ENCODE measurements around the gene DCD.
A peak's percentile ranks its signal among the peaks of the same experiment; 100 is the strongest.

DCD gene

DNA sequence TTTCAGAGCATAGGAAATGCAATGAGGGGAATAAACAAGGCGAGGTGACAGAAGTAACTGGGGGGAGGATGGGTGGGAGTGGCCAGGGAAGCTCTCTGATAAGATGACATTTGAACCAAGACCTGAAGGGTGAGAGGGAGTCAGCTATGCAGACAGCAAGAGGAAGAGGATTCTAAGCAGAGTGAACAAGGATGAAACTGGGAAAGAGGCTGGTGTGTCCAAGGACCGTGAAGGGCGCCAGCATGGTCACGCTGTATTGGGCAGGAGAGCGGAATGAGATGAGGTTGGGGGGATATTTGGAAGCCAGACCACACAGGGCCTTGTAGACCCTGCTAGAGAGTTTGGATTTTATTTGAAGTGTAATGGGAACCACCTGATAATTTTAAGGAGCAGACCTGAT, 49.2 kb downstream of the DCD start:
- no peak for DNase-seq (ENCODE audit: low read depth, low spot score)
- TF ChIP-seq, protein P1, sequence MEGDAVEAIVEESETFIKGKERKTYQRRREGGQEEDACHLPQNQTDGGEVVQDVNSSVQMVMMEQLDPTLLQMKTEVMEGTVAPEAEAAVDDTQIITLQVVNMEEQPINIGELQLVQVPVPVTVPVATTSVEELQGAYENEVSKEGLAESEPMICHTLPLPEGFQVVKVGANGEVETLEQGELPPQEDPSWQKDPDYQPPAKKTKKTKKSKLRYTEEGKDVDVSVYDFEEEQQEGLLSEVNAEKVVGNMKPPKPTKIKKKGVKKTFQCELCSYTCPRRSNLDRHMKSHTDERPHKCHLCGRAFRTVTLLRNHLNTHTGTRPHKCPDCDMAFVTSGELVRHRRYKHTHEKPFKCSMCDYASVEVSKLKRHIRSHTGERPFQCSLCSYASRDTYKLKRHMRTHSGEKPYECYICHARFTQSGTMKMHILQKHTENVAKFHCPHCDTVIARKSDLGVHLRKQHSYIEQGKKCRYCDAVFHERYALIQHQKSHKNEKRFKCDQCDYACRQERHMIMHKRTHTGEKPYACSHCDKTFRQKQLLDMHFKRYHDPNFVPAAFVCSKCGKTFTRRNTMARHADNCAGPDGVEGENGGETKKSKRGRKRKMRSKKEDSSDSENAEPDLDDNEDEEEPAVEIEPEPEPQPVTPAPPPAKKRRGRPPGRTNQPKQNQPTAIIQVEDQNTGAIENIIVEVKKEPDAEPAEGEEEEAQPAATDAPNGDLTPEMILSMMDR (IDR thresholded peaks at IDR 0.05; ENCODE audit: low read depth, low read length): no peak
- in situ Hi-C loops (cut with HindIII; ENCODE audit: low sequenced_read_pairs): no loop called here
- H3K4me3 ChIP-seq (ENCODE audit: low read depth, low read length): no peak overlapping the region

DNA sequence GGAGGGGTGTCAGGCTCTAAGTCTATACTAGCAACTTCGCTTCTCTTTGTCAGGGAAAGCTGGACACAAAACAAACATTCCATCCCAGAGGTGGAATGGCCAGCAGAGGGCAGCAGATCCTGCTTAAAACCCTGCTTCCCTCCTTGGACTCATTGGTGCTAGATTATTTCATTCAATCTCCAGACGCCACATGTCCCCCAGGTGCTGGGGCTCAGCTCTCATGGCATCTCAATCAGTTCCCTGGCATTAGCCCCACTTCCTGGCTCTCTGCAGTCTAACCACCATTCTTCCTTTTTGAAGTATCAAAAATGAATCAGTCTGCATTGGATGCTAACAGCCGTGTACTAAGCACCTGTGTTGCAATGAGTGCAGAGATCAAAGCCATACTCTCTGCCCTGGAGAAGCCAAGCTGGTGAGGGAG, 51.6 kb downstream of the DCD start:
- in situ Hi-C loops (cut with HindIII; ENCODE audit: low sequenced_read_pairs): no loop called here
- DNase-seq (ENCODE audit: low read depth, low spot score): peak; percentile 55
- H3K4me3 ChIP-seq (ENCODE audit: low read depth, low read length): no peak overlapping the region
- TF ChIP-seq, protein P1 (IDR thresholded peaks at IDR 0.05; ENCODE audit: low read depth, low read length): peak; percentile 92

DNA sequence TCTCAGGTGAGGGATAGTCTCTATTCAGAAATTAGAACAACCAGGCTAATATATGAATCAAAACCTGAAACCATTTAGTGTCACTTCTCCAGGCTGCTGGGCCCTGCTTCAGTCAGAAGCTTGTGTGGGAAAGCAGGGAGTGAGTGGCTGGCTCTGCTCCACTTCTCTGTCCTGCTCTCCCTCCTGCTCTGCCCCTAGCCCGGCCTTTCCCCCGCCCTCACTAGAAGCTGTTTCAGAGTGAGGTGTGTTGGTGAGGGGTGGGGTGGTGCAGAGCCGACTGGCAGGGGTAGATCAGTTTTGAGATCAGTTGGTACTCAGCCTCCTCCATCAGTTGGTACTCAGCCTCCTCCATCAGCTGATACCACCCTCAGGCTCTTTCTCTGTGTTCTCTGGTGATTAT, 52.7 kb downstream of the DCD start:
- TF ChIP-seq, protein P1 (IDR thresholded peaks at IDR 0.05; ENCODE audit: low read depth, low read length): no peak
- no peak for DNase-seq (ENCODE audit: low read depth, low spot score)
- no peak overlapping the region for H3K4me3 ChIP-seq (ENCODE audit: low read depth, low read length)
- in situ Hi-C loops (cut with HindIII; ENCODE audit: low sequenced_read_pairs): no loop called here

Measured in astrocyte of the spinal cord (primary cell).